Activated T-cell treated with anti-CD3 and anti-CD28 coated beads, Interleukin-2, amount 50 U/mL, for 4 hours (primary cell): ENCODE results near the gene KCNN3. TPM values are rescaled to one million over a fixed set of nuclear protein-coding genes. Genes with fewer than 3 reads are reported as not detected.
A peak's percentile ranks its signal among the peaks of the same experiment; 100 is the strongest.

Experiments used
- ATAC-seq, 2 donors: fragments of 200-7000 bp; cut with Tn5 transposase; one replicate each; pipeline ENCODE4 v1.10.0; 2021
- DNase-seq: peaks from one replicate; pipeline ENCODE4 v3.0.0-alpha.2; 2020
- H3K27me3 Mint-ChIP-seq: one replicate; pipeline ENCODE4 v1.8.0; 2021; ENCODE audit warnings: low read depth, mixed read lengths
- H3K36me3 Mint-ChIP-seq: one replicate; pipeline ENCODE4 v1.8.0; 2022; ENCODE audit warnings: mixed read lengths; ENCODE audit not compliant: insufficient read depth
- H3K4me1 Mint-ChIP-seq: one replicate; pipeline ENCODE4 v1.8.0; 2021; ENCODE audit warnings: low read depth, mixed read lengths
- H3K4me3 Mint-ChIP-seq: one replicate; pipeline ENCODE4 v1.8.0; 2021; ENCODE audit warnings: mild to moderate bottlenecking, moderate library complexity, mixed read lengths
- H3K9me3 Mint-ChIP-seq: one replicate; pipeline ENCODE4 v1.8.0; 2021; ENCODE audit warnings: mixed read lengths
- total RNA-seq, 3 donors: library from RNA; stranded (reverse); gene quantifications; one replicate each; pipeline ENCODE4 v1.2.1, GENCODE V29; 2021

Gene KCNN3
- total RNA-seq, 3 donors from 2014 or later, result 0.35 to 0.51 (median 0.45) TPM

DNA sequence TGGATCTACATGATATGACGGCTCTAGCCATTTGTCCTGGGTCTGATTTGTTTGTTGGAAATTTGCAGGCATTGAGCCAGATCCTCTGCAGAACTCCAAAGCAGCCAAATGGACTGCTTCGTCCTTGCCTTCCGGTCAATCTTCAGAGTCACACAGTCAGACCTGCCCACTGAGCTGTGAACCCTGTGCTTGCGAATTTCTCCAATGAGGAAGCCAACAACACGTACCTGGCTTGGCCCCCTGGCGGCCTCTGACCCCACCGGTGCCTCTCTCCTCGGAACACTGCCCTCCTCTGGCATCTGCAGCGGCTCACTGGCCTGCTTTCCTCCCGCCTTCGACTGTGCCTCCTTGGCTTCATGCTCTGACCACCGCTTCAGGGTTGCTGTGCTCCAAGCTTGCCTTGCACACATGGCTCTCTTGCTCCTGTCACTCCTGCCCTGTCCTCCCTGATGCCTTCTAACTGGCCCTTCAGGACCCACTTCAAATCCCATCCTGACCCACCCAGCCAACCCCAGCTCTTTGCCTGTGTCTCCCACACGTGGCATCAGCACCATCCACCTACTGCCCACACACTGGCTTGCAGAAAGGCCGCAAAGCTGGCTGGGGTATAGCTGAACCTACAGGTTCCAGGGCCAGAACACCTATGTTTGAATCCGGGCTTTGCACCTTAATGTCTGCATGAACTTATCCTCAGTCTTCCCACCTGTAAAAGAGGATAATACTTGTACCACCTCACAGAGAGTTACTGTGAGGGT, 128.2 kb downstream of the KCNN3 start:
- H3K9me3 Mint-ChIP-seq, result peaks cover 4% of the 10 kb centered on the region
- ATAC-seq, result no peak

DNA sequence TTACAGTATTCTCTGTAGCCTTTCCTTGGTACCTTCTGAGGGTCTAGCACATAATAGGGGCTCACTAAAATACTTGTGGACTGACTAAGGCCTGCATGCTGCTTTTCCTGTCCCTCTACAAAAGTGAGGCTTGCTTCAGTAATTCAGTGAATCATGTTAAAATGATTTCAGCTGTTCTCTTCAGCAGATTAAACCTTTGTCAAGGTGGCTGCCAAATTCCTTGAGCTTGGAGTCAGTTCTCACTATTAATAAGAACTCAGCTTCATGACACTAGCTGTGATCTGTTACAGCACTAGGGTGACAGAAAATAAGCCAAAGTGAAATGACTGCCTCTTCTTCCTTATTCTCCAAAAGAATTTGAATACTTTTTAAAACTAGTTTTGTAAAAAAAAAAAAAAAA, 128.8 kb downstream of the KCNN3 start:
- H3K9me3 Mint-ChIP-seq, result peaks cover 4% of the 10 kb centered on the region
- DNase-seq (no peak), ATAC-seq (no peak)
- no peak overlapping the region for H3K4me3 Mint-ChIP-seq
- peaks cover 8% of the 10 kb centered on the region for H3K27me3 Mint-ChIP-seq
- peaks cover 47% of the 10 kb centered on the region for H3K4me1 Mint-ChIP-seq
- no peaks in the 10 kb centered on the region for H3K36me3 Mint-ChIP-seq

More for the DNA sequence above, 128.2 kb downstream of the KCNN3 start:
- Mint-ChIP-seq H3K36me3 (no peaks in the 10 kb centered on the region), H3K4me3 (no peak overlapping the region), H3K4me1 (peaks cover 47% of the 10 kb centered on the region), H3K27me3 (peaks cover 10% of the 10 kb centered on the region)
- no peak for DNase-seq

DNA sequence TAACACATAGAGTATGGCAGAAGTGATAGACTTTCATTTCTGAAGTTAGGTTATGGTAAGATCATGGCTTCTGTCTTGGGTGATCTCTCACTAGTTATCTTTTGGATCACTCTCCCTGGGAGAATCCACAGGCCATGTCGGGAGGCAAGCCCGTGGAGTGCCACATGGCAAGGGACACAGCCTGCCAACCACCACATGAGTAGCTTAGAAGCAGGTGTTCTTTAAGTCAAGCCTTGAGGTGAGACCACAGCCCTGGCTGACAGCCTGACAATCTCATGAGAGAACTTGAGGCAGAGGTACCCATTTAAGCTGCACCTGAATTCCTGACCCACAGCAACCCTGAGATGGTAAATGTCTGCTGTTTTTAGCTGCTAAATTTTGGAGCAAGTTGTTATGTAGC, 130.4 kb downstream of the KCNN3 start:
- ATAC-seq, result no peak
- Mint-ChIP-seq H3K27me3 (peaks cover 8% of the 10 kb centered on the region), H3K4me3 (no peak overlapping the region), H3K4me1 (peaks cover 34% of the 10 kb centered on the region), H3K9me3 (peaks cover 4% of the 10 kb centered on the region), H3K36me3 (no peaks in the 10 kb centered on the region)
- no peak for DNase-seq

DNA sequence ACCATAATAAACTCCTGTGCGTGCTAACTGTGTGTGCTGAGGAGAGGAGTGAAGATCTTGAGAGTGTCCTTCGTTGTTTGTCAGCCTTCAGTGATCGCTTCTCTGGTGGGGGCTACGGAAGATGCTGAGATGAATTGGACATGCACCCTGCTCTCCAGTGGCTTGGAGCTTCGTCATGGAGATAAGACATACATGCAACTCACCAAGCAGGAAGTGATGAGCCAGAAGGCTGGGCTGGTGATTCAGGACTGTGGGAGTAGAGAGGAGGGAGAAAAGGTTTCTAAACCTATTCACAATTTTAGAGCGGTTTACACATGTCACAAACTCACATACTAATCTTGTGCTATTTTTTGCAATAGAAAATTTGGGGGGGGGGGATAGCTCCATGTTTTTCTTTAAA, 133.2 kb downstream of the KCNN3 start:
- Mint-ChIP-seq H3K4me1 (peaks cover 24% of the 10 kb centered on the region), H3K4me3 (peak overlapping the region; percentile 19), H3K27me3 (peaks cover 8% of the 10 kb centered on the region), H3K9me3 (peaks cover 4% of the 10 kb centered on the region), H3K36me3 (no peaks in the 10 kb centered on the region)
- no peak for DNase-seq
- ATAC-seq, result peak; percentile 98 to 99

- Mint-ChIP-seq H3K9me3 (peaks cover under 1% of the 10 kb centered on the region), H3K36me3 (no peaks in the 10 kb centered on the region), H3K4me1 (peaks cover 24% of the 10 kb centered on the region), H3K4me3 (no peak overlapping the region), H3K27me3 (peaks cover 6% of the 10 kb centered on the region)
- ATAC-seq, result no peak
- DNase-seq, result no peak
Measured at GRCh38 chr1:154735804-154736168, 134.3 kb downstream of the KCNN3 start.

GRCh38 chr1:154735061-154735803, 134.8 kb downstream of the KCNN3 start:
- Mint-ChIP-seq H3K27me3 (peaks cover 6% of the 10 kb centered on the region), H3K4me3 (no peak overlapping the region), H3K36me3 (no peaks in the 10 kb centered on the region), H3K4me1 (peaks cover 27% of the 10 kb centered on the region), H3K9me3 (no peaks in the 10 kb centered on the region)
- ATAC-seq (no peak), DNase-seq (no peak)

DNA sequence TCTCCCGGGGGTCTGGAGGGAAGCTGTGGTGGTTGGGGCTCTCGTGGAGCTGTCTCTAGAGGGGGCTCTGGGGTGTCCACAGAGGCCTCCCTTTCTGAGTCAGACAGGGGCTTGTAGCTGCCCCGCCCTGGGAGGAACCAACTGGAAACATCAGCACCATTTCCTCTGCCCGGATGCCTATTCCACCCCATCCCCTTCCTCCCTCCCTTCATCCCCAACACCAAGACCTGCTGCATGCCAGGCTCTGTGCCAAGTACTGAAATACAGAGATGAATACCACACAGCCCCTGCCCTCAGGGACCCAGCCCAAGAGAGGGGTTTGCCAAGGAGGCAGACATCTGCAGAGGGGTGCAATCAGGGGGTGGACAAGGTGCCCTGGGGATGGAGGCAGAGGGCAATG, 136.5 kb downstream of the KCNN3 start:
- peaks cover 42% of the 10 kb centered on the region for H3K4me1 Mint-ChIP-seq
- ATAC-seq (no peak), DNase-seq (no peak)
- no peaks in the 10 kb centered on the region for H3K9me3 Mint-ChIP-seq
- H3K36me3 Mint-ChIP-seq, result no peaks in the 10 kb centered on the region
- no peak overlapping the region for H3K4me3 Mint-ChIP-seq
- H3K27me3 Mint-ChIP-seq, result peaks cover 6% of the 10 kb centered on the region

GRCh38 chr1:154730986-154731489, 139.0 kb downstream of the KCNN3 start:
- no peak for ATAC-seq
- Mint-ChIP-seq H3K4me1 (peaks cover 26% of the 10 kb centered on the region), H3K27me3 (peaks cover 7% of the 10 kb centered on the region), H3K9me3 (no peaks in the 10 kb centered on the region), H3K4me3 (no peak overlapping the region), H3K36me3 (no peaks in the 10 kb centered on the region)
- no peak for DNase-seq

DNA sequence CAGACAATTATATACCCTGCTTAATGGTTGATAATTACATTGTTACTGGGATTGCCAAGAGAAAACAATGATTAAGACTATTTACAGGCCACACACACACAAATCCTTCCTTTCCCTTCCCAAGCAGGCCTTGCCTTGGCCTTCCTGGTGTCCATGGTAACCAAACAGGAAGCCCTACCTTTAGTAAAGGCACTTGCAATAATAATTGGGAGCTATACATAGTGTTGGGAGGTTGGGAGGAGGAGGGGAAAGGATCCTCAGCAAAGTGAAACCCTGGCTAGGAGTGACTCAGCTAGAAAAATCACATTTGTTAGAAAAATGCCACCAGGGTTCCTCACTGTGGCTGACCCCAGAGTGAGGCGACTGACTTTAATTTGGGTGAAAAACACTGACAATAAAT, 139.8 kb downstream of the KCNN3 start:
- ATAC-seq (peak in 1 of 2 donors; percentile 39), DNase-seq (no peak)
- Mint-ChIP-seq H3K9me3 (no peaks in the 10 kb centered on the region), H3K4me1 (peaks cover 24% of the 10 kb centered on the region), H3K27me3 (peaks cover 7% of the 10 kb centered on the region), H3K4me3 (no peak overlapping the region), H3K36me3 (no peaks in the 10 kb centered on the region)

DNA sequence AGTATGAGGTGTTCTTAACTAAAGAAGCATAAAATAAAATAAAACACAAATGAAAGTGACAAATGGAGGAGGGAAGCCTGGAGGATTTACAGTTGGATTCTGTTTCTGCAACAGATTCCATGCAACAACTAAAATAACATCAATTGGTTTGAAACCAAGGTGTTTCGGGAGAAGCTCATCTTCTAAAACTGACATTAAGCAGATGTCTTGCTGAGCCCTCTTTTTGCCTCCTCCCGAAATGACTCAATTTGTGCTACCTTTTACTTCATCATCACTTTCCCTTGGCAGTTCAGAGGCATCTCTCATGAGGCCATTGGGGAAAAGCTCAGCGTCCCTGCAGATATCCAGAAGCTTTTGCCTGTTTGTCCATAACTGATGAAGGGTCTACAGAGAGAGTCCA, 140.5 kb downstream of the KCNN3 start:
- peaks cover 24% of the 10 kb centered on the region for H3K4me1 Mint-ChIP-seq
- no peak for ATAC-seq
- no peak overlapping the region for H3K4me3 Mint-ChIP-seq

GRCh38 chr1:154729031-154729442, 141.0 kb downstream of the KCNN3 start:
- peaks cover 7% of the 10 kb centered on the region for H3K27me3 Mint-ChIP-seq
- ATAC-seq (peak in 1 of 2 donors; percentile 28), DNase-seq (no peak)
- H3K9me3 Mint-ChIP-seq, result no peaks in the 10 kb centered on the region
- peaks cover 24% of the 10 kb centered on the region for H3K4me1 Mint-ChIP-seq
- H3K4me3 Mint-ChIP-seq, result no peak overlapping the region
- no peaks in the 10 kb centered on the region for H3K36me3 Mint-ChIP-seq

More for the DNA sequence above, 140.5 kb downstream of the KCNN3 start:
- Mint-ChIP-seq H3K36me3 (no peaks in the 10 kb centered on the region), H3K27me3 (peaks cover 7% of the 10 kb centered on the region), H3K9me3 (no peaks in the 10 kb centered on the region)
- DNase-seq, result no peak

GRCh38 chr1:154726896-154727753, 143.0 kb downstream of the KCNN3 start:
- Mint-ChIP-seq H3K4me3 (no peak overlapping the region), H3K9me3 (no peaks in the 10 kb centered on the region), H3K27me3 (peaks cover 7% of the 10 kb centered on the region), H3K4me1 (peaks cover 24% of the 10 kb centered on the region), H3K36me3 (no peaks in the 10 kb centered on the region)
- DNase-seq (no peak), ATAC-seq (no peak)

GRCh38 chr1:154726443-154726842, 143.6 kb downstream of the KCNN3 start:
- ATAC-seq, result peak; percentile 69 to 74
- no peak overlapping the region for H3K4me3 Mint-ChIP-seq
- peaks cover 27% of the 10 kb centered on the region for H3K4me1 Mint-ChIP-seq
- no peak for DNase-seq
- H3K27me3 Mint-ChIP-seq, result peaks cover 9% of the 10 kb centered on the region
- H3K36me3 Mint-ChIP-seq, result no peaks in the 10 kb centered on the region
- H3K9me3 Mint-ChIP-seq, result no peaks in the 10 kb centered on the region

- ATAC-seq, result no peak
- no peak for DNase-seq
- no peaks in the 10 kb centered on the region for H3K36me3 Mint-ChIP-seq
- H3K4me1 Mint-ChIP-seq, result peaks cover 28% of the 10 kb centered on the region
- H3K27me3 Mint-ChIP-seq, result peaks cover 10% of the 10 kb centered on the region
- H3K4me3 Mint-ChIP-seq, result no peak overlapping the region
- H3K9me3 Mint-ChIP-seq, result no peaks in the 10 kb centered on the region
Measured at GRCh38 chr1:154725865-154726264, 144.2 kb downstream of the KCNN3 start.
